ENCODE measurements around the gene SENP6.

DNA sequence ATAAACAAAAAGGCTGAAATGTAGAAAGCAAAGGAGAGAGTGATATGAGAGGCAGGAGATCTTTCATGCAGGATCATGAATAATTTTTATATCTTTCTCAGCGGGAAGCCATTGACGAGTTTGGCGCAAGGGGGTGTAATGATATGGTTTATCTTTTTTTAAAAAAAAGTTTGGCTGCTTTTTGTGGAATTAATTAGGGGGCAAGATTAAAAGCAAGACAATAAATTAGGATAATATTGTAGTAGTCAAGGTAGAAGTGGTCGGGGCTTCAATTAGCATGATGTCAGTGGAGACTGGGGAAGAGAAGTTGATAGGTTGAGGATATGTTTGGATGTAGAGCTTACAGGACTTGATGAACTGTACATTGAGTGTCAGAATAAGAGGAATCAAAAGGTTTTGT is 4.0 kb downstream of the SENP6 start:
- no peak for TF ChIP-seq CTCF (IDR thresholded peaks at IDR 0.05)
- no peak for TF ChIP-seq POLR2AphosphoS5 (IDR thresholded peaks at IDR 0.05)
- TF ChIP-seq POLR2A (IDR thresholded peaks at IDR 0.05) = no peak

All from prostate gland (tissue), 2 donors.